ENCODE results near the gene ASTN2.
A peak's percentile ranks its signal among the peaks of the same experiment; 100 is the strongest.

ASTN2 gene

GRCh38 chr9:116558818-116559540, 855.9 kb downstream of the ASTN2 start:
- no peak for DNase-seq (ENCODE audit: low spot score)

GRCh38 chr9:116558035-116558434, 856.8 kb downstream of the ASTN2 start:
- no peak for DNase-seq (ENCODE audit: low spot score)

- DNase-seq (ENCODE audit: low spot score), result no peak
These were observed 859.2 kb downstream of the ASTN2 start for GRCh38 chr9:116555556-116556155.

GRCh38 chr9:116555119-116555518, 859.7 kb downstream of the ASTN2 start:
- no peak for DNase-seq (ENCODE audit: low spot score)

- DNase-seq (ENCODE audit: low spot score), result no peak
These were observed 864.0 kb downstream of the ASTN2 start for GRCh38 chr9:116550696-116551436.

GRCh38 chr9:116549786-116550660, 864.8 kb downstream of the ASTN2 start:
- DNase-seq (ENCODE audit: low spot score), result no peak

- DNase-seq (ENCODE audit: low spot score), result no peak
These were observed 865.7 kb downstream of the ASTN2 start for GRCh38 chr9:116549061-116549664.

- peak; percentile 18 for DNase-seq (ENCODE audit: low spot score)
These were observed 867.0 kb downstream of the ASTN2 start for GRCh38 chr9:116547729-116548426.

GRCh38 chr9:116546711-116547581, 867.9 kb downstream of the ASTN2 start:
- no peak for DNase-seq (ENCODE audit: low spot score)

GRCh38 chr9:116544896-116545295, 870.0 kb downstream of the ASTN2 start:
- no peak for DNase-seq (ENCODE audit: low spot score)

GRCh38 chr9:116543731-116544400, 871.0 kb downstream of the ASTN2 start:
- DNase-seq (ENCODE audit: low spot score), result no peak

GRCh38 chr9:116541402-116541801, 873.5 kb downstream of the ASTN2 start:
- DNase-seq (ENCODE audit: low spot score), result no peak

- DNase-seq (ENCODE audit: low spot score), result no peak
These were observed 875.3 kb downstream of the ASTN2 start for GRCh38 chr9:116539549-116539948.

GRCh38 chr9:116525611-116526010, 889.2 kb downstream of the ASTN2 start:
- DNase-seq (ENCODE audit: low spot score), result no peak

GRCh38 chr9:116524778-116525470, 889.9 kb downstream of the ASTN2 start:
- no peak for DNase-seq (ENCODE audit: low spot score)

- no peak for DNase-seq (ENCODE audit: low spot score)
These were observed 894.6 kb downstream of the ASTN2 start for GRCh38 chr9:116520218-116520617.

GRCh38 chr9:116516456-116516855, 898.4 kb downstream of the ASTN2 start:
- no peak for DNase-seq (ENCODE audit: low spot score)

- DNase-seq (ENCODE audit: low spot score), result no peak
These were observed 899.3 kb downstream of the ASTN2 start for GRCh38 chr9:116515541-116515940.

GRCh38 chr9:116506685-116507084, 908.2 kb downstream of the ASTN2 start:
- DNase-seq (ENCODE audit: low spot score), result no peak
